ENCODE measurements around the gene EXOG. TPM values are rescaled to one million over a fixed set of nuclear protein-coding genes. Genes with fewer than 3 reads are reported as not detected.

EXOG gene
- total RNA-seq, 1 donor from 2014 or later, result 16.5 TPM

GRCh38 chr3:38573111-38573510 is 77.0 kb downstream of the EXOG start:
- H3K36me3 Mint-ChIP-seq (ENCODE audit: low read depth), result no peaks in the 10 kb centered on the region
- no peak overlapping the region for H3K4me3 Mint-ChIP-seq (ENCODE audit: unreplicated experiment)
- H3K4me1 Mint-ChIP-seq (ENCODE audit: low read depth), result peaks cover 3% of the 10 kb centered on the region
- TF ChIP-seq, protein P1, sequence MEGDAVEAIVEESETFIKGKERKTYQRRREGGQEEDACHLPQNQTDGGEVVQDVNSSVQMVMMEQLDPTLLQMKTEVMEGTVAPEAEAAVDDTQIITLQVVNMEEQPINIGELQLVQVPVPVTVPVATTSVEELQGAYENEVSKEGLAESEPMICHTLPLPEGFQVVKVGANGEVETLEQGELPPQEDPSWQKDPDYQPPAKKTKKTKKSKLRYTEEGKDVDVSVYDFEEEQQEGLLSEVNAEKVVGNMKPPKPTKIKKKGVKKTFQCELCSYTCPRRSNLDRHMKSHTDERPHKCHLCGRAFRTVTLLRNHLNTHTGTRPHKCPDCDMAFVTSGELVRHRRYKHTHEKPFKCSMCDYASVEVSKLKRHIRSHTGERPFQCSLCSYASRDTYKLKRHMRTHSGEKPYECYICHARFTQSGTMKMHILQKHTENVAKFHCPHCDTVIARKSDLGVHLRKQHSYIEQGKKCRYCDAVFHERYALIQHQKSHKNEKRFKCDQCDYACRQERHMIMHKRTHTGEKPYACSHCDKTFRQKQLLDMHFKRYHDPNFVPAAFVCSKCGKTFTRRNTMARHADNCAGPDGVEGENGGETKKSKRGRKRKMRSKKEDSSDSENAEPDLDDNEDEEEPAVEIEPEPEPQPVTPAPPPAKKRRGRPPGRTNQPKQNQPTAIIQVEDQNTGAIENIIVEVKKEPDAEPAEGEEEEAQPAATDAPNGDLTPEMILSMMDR (IDR thresholded peaks at IDR 0.05), result no peak
- peaks cover 17% of the 10 kb centered on the region for H3K9me3 Mint-ChIP-seq (ENCODE audit: low read depth)
- no peak overlapping the region for H3K27ac Mint-ChIP-seq (ENCODE audit: unreplicated experiment)
- DNase-seq (ENCODE audit: low spot score), result no peak
- no peaks in the 10 kb centered on the region for H3K27me3 Mint-ChIP-seq (ENCODE audit: low read depth)

DNA sequence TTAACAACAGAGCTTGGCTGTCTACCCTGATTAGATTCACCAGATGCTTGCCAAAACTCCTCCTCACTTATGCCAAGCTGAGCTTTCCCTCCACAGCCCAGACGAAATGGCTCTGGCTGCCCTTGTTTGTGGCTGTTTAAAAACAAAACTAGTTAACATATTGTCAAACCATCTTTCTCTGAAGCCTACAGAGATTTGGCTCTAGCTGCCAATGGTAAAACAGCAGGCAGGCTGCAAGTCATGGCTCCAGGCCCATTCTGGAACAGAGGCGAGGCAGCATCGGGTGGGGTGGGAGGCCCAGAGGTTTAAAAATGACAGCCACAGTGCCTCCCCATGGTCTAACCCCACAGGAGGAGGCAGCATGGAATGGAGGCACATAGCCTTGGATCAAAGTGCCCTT is 77.4 kb downstream of the EXOG start:
- H3K36me3 Mint-ChIP-seq (ENCODE audit: low read depth), result no peaks in the 10 kb centered on the region
- no peak overlapping the region for H3K4me3 Mint-ChIP-seq (ENCODE audit: unreplicated experiment)
- H3K27ac Mint-ChIP-seq (ENCODE audit: unreplicated experiment), result no peak overlapping the region
- TF ChIP-seq, protein P1 (IDR thresholded peaks at IDR 0.05), result no peak
- H3K27me3 Mint-ChIP-seq (ENCODE audit: low read depth), result no peaks in the 10 kb centered on the region
- H3K4me1 Mint-ChIP-seq (ENCODE audit: low read depth), result peaks cover 3% of the 10 kb centered on the region
- H3K9me3 Mint-ChIP-seq (ENCODE audit: low read depth), result peaks cover 17% of the 10 kb centered on the region
- DNase-seq (ENCODE audit: low spot score), result peak; percentile 17

GRCh38 chr3:38574411-38575278 is 78.5 kb downstream of the EXOG start:
- Mint-ChIP-seq H3K27me3 (ENCODE audit: low read depth) (no peaks in the 10 kb centered on the region), H3K36me3 (ENCODE audit: low read depth) (no peaks in the 10 kb centered on the region), H3K4me1 (ENCODE audit: low read depth) (no peaks in the 10 kb centered on the region), H3K27ac (ENCODE audit: unreplicated experiment) (no peak overlapping the region), H3K4me3 (ENCODE audit: unreplicated experiment) (no peak overlapping the region), H3K9me3 (ENCODE audit: low read depth) (peaks cover 17% of the 10 kb centered on the region)
- DNase-seq (ENCODE audit: low spot score), result no peak
- TF ChIP-seq, protein P1 (IDR thresholded peaks at IDR 0.05), result no peak

GRCh38 chr3:38575279-38575843 is 79.2 kb downstream of the EXOG start:
- TF ChIP-seq, protein P1 (IDR thresholded peaks at IDR 0.05), result no peak
- H3K27ac Mint-ChIP-seq (ENCODE audit: unreplicated experiment), result no peak overlapping the region
- DNase-seq (ENCODE audit: low spot score), result no peak
- H3K9me3 Mint-ChIP-seq (ENCODE audit: low read depth), result peaks cover 17% of the 10 kb centered on the region
- no peaks in the 10 kb centered on the region for H3K27me3 Mint-ChIP-seq (ENCODE audit: low read depth)
- H3K4me1 Mint-ChIP-seq (ENCODE audit: low read depth), result no peaks in the 10 kb centered on the region
- no peak overlapping the region for H3K4me3 Mint-ChIP-seq (ENCODE audit: unreplicated experiment)
- H3K36me3 Mint-ChIP-seq (ENCODE audit: low read depth), result no peaks in the 10 kb centered on the region

Other genes with a start within 250 kb of the EXOG start
- 0.62 to 2.9 TPM (median 0.97 TPM) in 3 replicates for gene SLC22A13, start 230.5 kb upstream of the EXOG start, total RNA-seq
- 0.62 to 1.2 TPM (median 0.75 TPM) in 3 replicates for gene SLC22A14, start 214.0 kb upstream of the EXOG start, total RNA-seq
- 3.9 to 6.8 TPM (median 4.7 TPM) in 3 replicates for gene XYLB, start 149.6 kb upstream of the EXOG start, total RNA-seq
- gene ACVR2B, start 42.5 kb upstream of the EXOG start, total RNA-seq, result 4.3 to 5.2 TPM (median 4.9 TPM) in 3 replicates
- 0.21 to 0.25 TPM (median 0.24 TPM) in 3 replicates for gene SCN5A, start 153.3 kb downstream of the EXOG start, total RNA-seq

Measured in chondrocyte (in vitro differentiated cells).